Upper lobe of left lung (tissue), 4 donors: Measurements from ENCODE around the gene ZNF428.

Experiments
- CTCF ChIP-seq, 6 experiments: fragments of 450-650 bp in 4 of 6; fragments of 200-600 bp in 2 of 6; sonication (generic) in 2 of 6; IDR thresholded peaks; one replicate each; pipeline ENCODE4 v1.5.1; 2016 to 2019; ENCODE audit warnings: antibody characterized with exemption in 6 of 6
- POLR2AphosphoS5 ChIP-seq, 2 donors: sonication (generic); formaldehyde crosslinking; IDR thresholded peaks; one replicate each; pipeline ENCODE4 v1.5.1; 2017; ENCODE audit warnings: antibody characterized with exemption in 2 of 2

GRCh38 chr19:43572171-43572588, 47.2 kb downstream of the ZNF428 start:
- TF ChIP-seq CTCF (IDR thresholded peaks at IDR 0.05) (no peak), POLR2AphosphoS5 (IDR thresholded peaks at IDR 0.05) (no peak)
